HUDEP-2 (cell line): ENCODE measurements around the gene SPATA6L.
A peak's percentile ranks its signal among the peaks of the same experiment; 100 is the strongest.

Experiments used
- DNase-seq, 76 experiments: peaks; one replicate each; lab custom pipeline; 2025; ENCODE audit not compliant: unreplicated experiment in 76 of 76; lab: John Stamatoyannopoulos, UW

The SPATA6L gene

GRCh38 chr9:4666042-4666699 lies at the start of gene SPATA6L:
SPATA6L (minus strand) TSS chr9:4666480; CDS start chr9:4666250, 230 bp downstream.
- peak in 18 of 76 experiments; percentile 5 to 39 (median 18) for DNase-seq

DNA sequence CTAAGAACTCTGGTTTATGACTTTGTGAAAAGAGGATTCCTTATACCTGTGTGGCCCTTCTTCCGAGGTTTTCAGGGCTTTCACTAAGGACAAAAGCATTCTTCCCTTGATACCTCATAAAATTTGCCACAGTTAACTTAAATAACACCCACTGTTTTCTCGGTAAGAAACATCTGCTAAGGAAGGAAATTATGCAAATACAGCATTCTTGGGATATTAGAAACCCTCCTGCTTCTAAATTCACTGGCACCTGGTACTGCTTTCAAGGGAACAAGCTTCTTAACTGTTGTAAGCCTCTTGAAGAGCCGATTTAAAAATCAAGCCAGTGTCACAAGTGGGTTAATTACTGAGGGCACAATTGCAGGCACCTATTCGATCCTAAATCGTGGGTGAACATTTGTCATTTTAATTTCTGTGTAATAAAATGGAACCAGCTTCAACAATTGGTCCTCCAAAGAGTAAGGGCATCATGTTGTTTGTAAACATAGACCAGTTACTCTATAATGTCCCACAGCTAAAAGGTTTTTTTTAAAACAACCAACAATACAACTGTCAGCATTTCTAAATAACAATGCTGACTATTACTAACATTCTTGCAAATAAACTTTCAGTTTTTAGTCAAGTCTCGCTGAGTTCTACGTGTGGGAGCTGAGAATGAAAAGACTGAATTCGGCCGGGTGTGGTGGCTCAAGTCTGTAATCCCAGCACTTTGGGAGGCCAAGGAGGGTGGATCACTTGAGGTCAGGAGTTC lies 48.2 kb upstream of the SPATA6L start:
- DNase-seq: no peak

GRCh38 chr9:4713849-4714248 lies 47.6 kb upstream of the SPATA6L start:
- no peak for DNase-seq

DNA sequence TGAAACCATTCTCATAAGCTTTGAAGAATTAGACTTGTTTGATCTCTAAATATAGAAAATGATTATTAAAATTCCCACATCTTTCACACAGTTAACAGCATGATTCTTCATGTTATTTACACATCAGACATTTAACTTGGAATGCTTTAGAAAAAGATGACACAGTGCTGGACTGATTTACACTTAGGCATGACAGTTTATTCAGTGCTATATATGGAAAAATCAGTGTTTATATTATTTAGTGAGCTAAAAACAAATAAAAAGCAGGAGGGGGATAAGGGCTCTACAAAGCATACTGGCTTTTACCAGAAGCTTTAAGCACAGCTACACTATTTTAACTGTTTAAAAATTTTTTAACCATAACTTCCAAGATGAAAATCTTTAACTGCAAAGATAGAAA lies 43.1 kb upstream of the SPATA6L start:
- no peak for DNase-seq

- DNase-seq: no peak
Measured at GRCh38 chr9:4706971-4707622, 40.8 kb upstream of the SPATA6L start.

GRCh38 chr9:4706021-4706420 lies 39.7 kb upstream of the SPATA6L start:
- no peak for DNase-seq

DNA sequence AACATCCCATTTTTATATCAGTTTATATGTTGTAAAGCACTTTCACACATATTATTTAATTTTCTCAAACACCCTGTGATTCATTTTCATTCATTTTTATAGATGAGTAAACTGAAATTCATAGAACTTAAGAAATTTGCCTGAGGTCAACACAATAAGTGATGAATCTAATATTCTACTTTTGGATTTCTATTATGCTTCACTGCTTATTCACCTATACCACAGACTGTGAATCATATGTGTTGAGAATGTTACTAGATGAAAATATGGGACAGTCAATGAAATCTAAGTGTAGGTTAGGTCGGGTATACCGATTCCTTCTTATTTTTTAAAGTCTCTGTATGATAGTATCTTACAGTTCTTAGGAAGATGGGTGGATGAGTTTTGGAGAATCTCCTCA lies 37.8 kb upstream of the SPATA6L start:
- DNase-seq: no peak

- no peak for DNase-seq
Measured at GRCh38 chr9:4701526-4701925, 35.2 kb upstream of the SPATA6L start.

- DNase-seq: no peak
Measured at GRCh38 chr9:4700932-4701331, 34.7 kb upstream of the SPATA6L start.

GRCh38 chr9:4700091-4700490 lies 33.8 kb upstream of the SPATA6L start:
- DNase-seq: peak in 1 of 76 experiments; percentile 8

DNA sequence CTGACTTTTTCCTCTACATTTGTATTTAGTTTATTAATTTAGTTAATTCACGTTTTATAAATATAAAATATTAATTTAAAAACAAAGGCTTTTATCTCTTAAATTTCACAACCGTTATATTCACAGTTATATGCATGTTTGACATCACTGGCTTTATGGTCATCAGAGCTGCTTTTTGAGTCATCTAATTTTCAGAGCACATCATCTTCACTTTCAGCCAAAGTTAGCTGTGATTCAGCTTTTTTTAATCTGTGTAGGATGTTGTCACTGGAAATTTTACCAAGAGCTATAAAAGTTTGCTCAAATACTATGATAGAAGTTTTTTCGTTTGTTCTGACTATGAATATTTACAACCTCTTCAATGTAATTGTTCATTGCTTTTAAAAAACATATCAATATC lies 25.5 kb upstream of the SPATA6L start:
- no peak for DNase-seq

DNA sequence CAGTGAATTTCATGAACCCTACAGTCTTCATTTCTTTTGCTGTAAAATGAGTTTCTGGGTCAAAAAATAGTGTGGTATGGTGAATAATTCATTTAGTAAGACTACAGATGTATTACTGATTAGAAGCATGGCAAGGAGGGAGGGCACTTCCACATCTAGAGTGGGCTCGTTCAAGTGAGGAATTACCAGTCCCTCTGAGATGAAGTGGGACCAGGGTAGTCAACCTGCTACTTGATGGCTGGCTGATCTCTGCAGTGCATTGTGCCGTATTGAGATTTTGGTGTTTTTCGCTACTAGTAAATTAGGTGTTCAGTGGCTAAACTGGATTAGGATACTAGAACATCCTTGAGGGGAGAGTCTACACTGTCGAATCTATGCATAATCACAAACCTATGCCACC lies 23.9 kb upstream of the SPATA6L start:
- DNase-seq: no peak

DNA sequence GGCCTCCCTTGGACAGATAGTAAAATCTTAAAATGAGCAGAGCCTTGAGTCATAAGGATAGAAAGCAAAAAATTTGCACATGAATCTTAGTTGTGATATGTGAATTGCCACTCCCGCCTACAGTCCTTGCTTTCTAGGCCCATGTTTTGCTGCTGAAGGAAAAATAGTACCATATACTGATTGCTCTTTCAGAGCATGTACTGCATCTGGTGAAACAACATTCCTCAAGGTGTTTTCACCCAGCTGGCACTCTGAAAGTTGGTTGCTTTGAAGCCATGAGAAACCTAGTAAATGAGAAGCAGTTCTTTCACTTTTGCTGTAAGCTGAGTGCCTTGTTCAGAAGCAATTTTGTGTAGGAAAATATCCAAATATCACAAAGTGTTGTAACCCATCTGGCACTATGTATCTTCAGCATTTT lies 23.4 kb upstream of the SPATA6L start:
- peak in 1 of 76 experiments; percentile 15 for DNase-seq

DNA sequence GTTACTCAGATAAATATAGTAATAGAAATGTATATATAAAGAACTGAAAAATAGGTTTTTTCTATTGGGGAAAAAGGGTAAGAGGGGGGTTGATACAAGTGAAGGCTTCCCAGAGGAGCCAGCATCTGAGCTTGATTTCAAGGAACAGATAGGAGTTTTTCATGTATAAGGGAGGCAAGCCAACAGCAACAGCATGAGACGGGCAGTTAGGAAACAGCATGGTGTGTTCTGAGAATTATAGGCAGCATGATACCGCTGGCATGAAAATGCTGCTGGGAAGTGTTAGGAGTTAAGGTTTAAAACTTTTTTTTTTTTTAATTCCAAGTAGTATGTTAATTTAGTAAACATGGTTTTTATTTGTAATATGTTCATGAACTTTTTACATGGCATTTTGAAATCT lies 22.7 kb upstream of the SPATA6L start:
- peak in 18 of 76 experiments; percentile 2 to 61 (median 14) for DNase-seq

- peak in 10 of 76 experiments; percentile 3 to 38 (median 15) for DNase-seq
Measured at GRCh38 chr9:4686584-4686983, 20.3 kb upstream of the SPATA6L start.

- peak in 35 of 76 experiments; percentile 6 to 69 (median 40) for DNase-seq
Measured at GRCh38 chr9:4686112-4686511, 19.8 kb upstream of the SPATA6L start.

DNA sequence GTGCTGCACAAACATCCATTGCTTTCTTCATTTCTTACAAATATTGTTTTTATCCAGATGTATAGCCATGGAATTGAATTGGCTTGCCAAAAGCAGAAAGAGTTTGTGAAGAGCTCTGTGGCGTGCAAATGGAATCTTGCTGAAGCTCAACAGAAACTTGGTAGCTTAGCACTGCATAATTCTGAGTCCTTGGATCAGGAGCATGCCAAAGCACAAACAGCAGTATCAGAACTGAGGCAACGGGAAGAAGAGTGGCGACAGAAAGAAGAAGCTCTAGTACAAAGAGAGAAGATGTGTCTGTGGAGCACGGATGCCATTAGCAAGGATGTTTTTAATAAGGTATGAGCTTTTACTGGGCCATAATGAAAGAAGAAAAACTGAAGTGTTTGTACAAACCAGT lies 18.5 kb upstream of the SPATA6L start:
- DNase-seq: no peak

DNA sequence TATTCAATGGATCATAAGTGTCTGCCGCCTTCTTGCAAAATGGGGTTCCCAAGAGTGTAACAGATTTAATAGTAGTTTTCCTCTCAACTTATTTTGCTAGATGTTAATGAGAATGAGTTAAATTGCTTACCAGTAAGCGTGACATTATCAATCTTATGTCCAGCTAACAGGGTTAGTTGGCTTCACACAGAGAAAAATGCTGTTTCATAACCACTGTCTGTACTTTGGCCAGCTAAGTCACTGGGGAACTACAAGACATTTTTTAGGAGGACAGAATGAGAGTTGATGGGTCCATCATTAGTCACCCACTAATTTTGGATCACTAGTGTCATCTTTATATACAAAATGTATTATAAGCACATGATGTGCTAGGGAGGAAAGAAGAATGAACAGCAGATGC lies 14.5 kb upstream of the SPATA6L start:
- DNase-seq: no peak

DNA sequence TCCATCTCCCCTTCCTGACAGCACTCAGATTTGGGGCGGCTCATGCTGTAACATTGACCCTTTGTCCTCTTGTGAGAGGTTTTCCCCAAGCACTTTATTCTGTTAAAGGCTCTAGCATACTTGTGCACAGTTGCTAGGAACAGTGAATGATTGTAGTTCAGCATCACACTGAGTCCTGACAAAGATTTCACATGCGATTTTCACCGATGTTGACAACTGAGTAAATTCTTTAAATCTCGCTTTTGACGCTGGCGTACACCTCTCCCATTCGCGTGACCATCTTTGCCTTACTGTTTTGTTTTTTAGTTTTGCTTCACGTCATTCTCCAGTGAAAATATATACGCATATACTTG lies 13.9 kb upstream of the SPATA6L start:
- DNase-seq: no peak

- peak in 75 of 76 experiments; percentile 58 to 98 (median 94) for DNase-seq
Measured at GRCh38 chr9:4679268-4680172, 13.2 kb upstream of the SPATA6L start, which contains the start of gene CDC37L1. CDC37L1 (plus strand) TSS chr9:4679569; CDS start chr9:4679768, 199 bp downstream.
